Left forelimb (tissue), 1 donor: ENCODE measurements around the gene FIGNL2.

Experiments
- DNase-seq: peaks from one replicate; pipeline ENCODE4 v3.0.0-alpha.2; 2018; ENCODE audit warnings: low spot score

Gene FIGNL2

GRCh38 chr12:51855586-51856428, 7.3 kb upstream of the FIGNL2 start:
- DNase-seq = no peak

GRCh38 chr12:51852404-51853137, 4.1 kb upstream of the FIGNL2 start:
- DNase-seq = no peak

- DNase-seq = no peak
Observed at GRCh38 chr12:51851413-51852124, 3.1 kb upstream of the FIGNL2 start.

- DNase-seq = no peak
Observed at GRCh38 chr12:51850965-51851299, 2.4 kb upstream of the FIGNL2 start.

GRCh38 chr12:51850081-51850964, 1.8 kb upstream of the FIGNL2 start:
- DNase-seq = no peak

- no peak for DNase-seq
Observed at GRCh38 chr12:51848841-51849735, 570 bp upstream of the FIGNL2 start.

- no peak for DNase-seq
Observed at GRCh38 chr12:51847643-51848325, 734 bp downstream of the FIGNL2 start.

- DNase-seq = no peak
Observed at GRCh38 chr12:51846911-51847642, 1.4 kb downstream of the FIGNL2 start.

- no peak for DNase-seq
Observed at GRCh38 chr12:51846271-51846691, 2.2 kb downstream of the FIGNL2 start.

GRCh38 chr12:51845482-51845881, 3.0 kb downstream of the FIGNL2 start:
- no peak for DNase-seq

GRCh38 chr12:51844854-51845253, 3.7 kb downstream of the FIGNL2 start:
- DNase-seq = no peak

GRCh38 chr12:51841727-51842126, 6.8 kb downstream of the FIGNL2 start:
- DNase-seq = no peak

- DNase-seq = no peak
Observed at GRCh38 chr12:51840966-51841365, 7.6 kb downstream of the FIGNL2 start.

GRCh38 chr12:51839310-51839947, 9.1 kb downstream of the FIGNL2 start:
- no peak for DNase-seq

- DNase-seq = no peak
Observed at GRCh38 chr12:51838762-51839161, 9.8 kb downstream of the FIGNL2 start.

GRCh38 chr12:51838036-51838435, 10.5 kb downstream of the FIGNL2 start:
- DNase-seq = no peak

GRCh38 chr12:51837286-51837685, 11.2 kb downstream of the FIGNL2 start:
- no peak for DNase-seq

GRCh38 chr12:51836827-51837173, 11.7 kb downstream of the FIGNL2 start:
- DNase-seq = no peak
